HCT116 (cell line): ENCODE data around the gene C2orf76. TPM values are rescaled to one million over a fixed set of nuclear protein-coding genes. Genes with fewer than 3 reads are reported as not detected.

Source experiments
- ATAC-seq: fragments of 200-7000 bp; cut with Tn5 transposase; 2 replicates; pipeline ENCODE4 v1.9.1; 2020; ENCODE audit warnings: mild to moderate bottlenecking, moderate library complexity
- BruUV-seq: library from RNA; stranded (reverse); fragments of 400-500 nt; replicated peaks from 2 replicates; lab custom pipeline; 2021; lab: Mats Ljungman, UMichigan
- CTCF ChIA-PET: fragments of 300-600 bp; sonication (Branson Sonifier 250); formaldehyde crosslinking; loops from one replicate; lab custom pipeline; 2021; ENCODE audit warnings: antibody characterized with exemption; lab: Charles Lee
- POLR2A ChIA-PET: fragments of 300-600, 350-600 bp; sonication (Branson Sonifier 250); formaldehyde crosslinking; loops from one replicate; lab custom pipeline; 2021; ENCODE audit warnings: antibody characterized with exemption; lab: Charles Lee
- RAD21 ChIA-PET, 2 experiments: fragments of 300-600 bp; sonication (Branson Sonifier 250); formaldehyde crosslinking; loops; one replicate each; lab custom pipeline; 2023; ENCODE audit warnings: low total read pairs in 2 of 2; ENCODE audit not compliant: uncharacterized antibody in 2 of 2, unreplicated experiment in 2 of 2, low non-redundant PET in 1 of 2; lab: Charles Lee
- DNase-seq: peaks from one replicate; pipeline ENCODE4 v3.0.0-alpha.2; 2010; ENCODE audit warnings: low read depth, low spot score
- H2AFZ ChIP-seq: fragments of 200-600 bp; shearing (Covaris generic), sonication (generic); 2 replicates; pipeline ENCODE4 v1.6.1; 2017; ENCODE audit warnings: low read depth, mixed run types, mixed read lengths, antibody characterized with exemption, low read length; ENCODE audit not compliant: poor library complexity, severe bottlenecking
- H3K27ac ChIP-seq: 2 replicates; pipeline ENCODE4 v1.5.1; 2012; ENCODE audit warnings: low read depth, low read length
- H3K27me3 ChIP-seq: fragments of 200-600 bp; sonication (generic); 2 replicates; pipeline ENCODE4 v1.6.1; 2016; ENCODE audit warnings: mixed run types, low read length, mixed read lengths; ENCODE audit not compliant: insufficient read depth
- H3K36me3 ChIP-seq, 2 experiments: fragments of 200-500 bp in 1 of 2; fragments of 200-600 bp in 1 of 2; sonication (Bioruptor generic) in 1 of 2; sonication (generic) in 1 of 2; 2 replicates each; pipeline versions ENCODE4 v1.5.1 to v1.6.1; 2014 to 2016; ENCODE audit warnings: low read length in 2 of 2, inconsistent platforms in 1 of 2, mixed read lengths in 1 of 2, mixed run types in 1 of 2; ENCODE audit not compliant: insufficient read depth in 2 of 2, control insufficient read depth in 1 of 2
- H3K4me1 ChIP-seq, 2 experiments: fragments of 200-600 bp in 1 of 2; sonication (generic) in 1 of 2; 2 replicates each; pipeline versions ENCODE4 v1.5.1 to v1.6.1; 2012 to 2017; ENCODE audit warnings: low read length in 2 of 2, inconsistent platforms in 1 of 2, mild to moderate bottlenecking in 1 of 2, mixed read lengths in 1 of 2, mixed run types in 1 of 2, moderate library complexity in 1 of 2; ENCODE audit not compliant: insufficient read depth in 2 of 2, control insufficient read depth in 1 of 2
- H3K4me2 ChIP-seq: fragments of 200-600 bp; sonication (generic); 2 replicates; pipeline ENCODE4 v1.6.1; 2017; ENCODE audit warnings: mixed run types, low read length, mixed read lengths
- H3K4me3 ChIP-seq, 2 experiments: fragments of 200-600 bp in 1 of 2; sonication (generic) in 1 of 2; replicated peaks in 1 of 2; 2 replicates each; pipeline ENCODE4 v1.5.1; 2011 to 2016; ENCODE audit warnings: low read length in 2 of 2, control low read depth in 1 of 2, low read depth in 1 of 2, mild to moderate bottlenecking in 1 of 2, mixed read lengths in 1 of 2, mixed run types in 1 of 2
- H3K79me2 ChIP-seq: fragments of 200-600 bp; sonication (generic); 2 replicates; pipeline ENCODE4 v1.6.1; 2017; ENCODE audit warnings: mild to moderate bottlenecking, mixed run types, low read length, moderate library complexity, mixed read lengths; ENCODE audit not compliant: insufficient read depth
- H3K9ac ChIP-seq: fragments of 200-600 bp; sonication (generic); 2 replicates; pipeline ENCODE4 v1.6.1; 2016; ENCODE audit warnings: low read length, mixed read lengths
- H3K9me2 ChIP-seq: fragments of 200-600 bp; sonication (generic), shearing (Covaris generic); 2 replicates; pipeline ENCODE4 v1.6.1; 2017; ENCODE audit warnings: mixed run types, mild to moderate bottlenecking, moderate library complexity; ENCODE audit not compliant: insufficient read depth
- H3K9me3 ChIP-seq, 2 experiments: fragments of 200-500 bp in 1 of 2; fragments of 200-600 bp in 1 of 2; sonication (Bioruptor generic) in 1 of 2; sonication (generic) in 1 of 2; 2 replicates each; pipeline ENCODE4 v1.6.1; 2014 to 2017; ENCODE audit warnings: low read length in 2 of 2, mixed read lengths in 2 of 2, inconsistent platforms in 1 of 2, low read depth in 1 of 2, mild to moderate bottlenecking in 1 of 2, mixed run types in 1 of 2, moderate library complexity in 1 of 2; ENCODE audit not compliant: control insufficient read depth in 1 of 2, insufficient read depth in 1 of 2
- H4K20me1 ChIP-seq: fragments of 200-600 bp; sonication (generic), shearing (Covaris generic); 2 replicates; pipeline ENCODE4 v1.6.1; 2017; ENCODE audit warnings: mixed run types, mild to moderate bottlenecking, moderate library complexity; ENCODE audit not compliant: insufficient read depth
- CBX3 ChIP-seq: IDR thresholded peaks from 2 replicates; pipeline ENCODE4 v1.6.1; 2012; ENCODE audit warnings: low read depth
- CEBPB ChIP-seq: IDR thresholded peaks from 2 replicates; pipeline ENCODE4 v1.6.1; 2012; ENCODE audit warnings: low read depth
- RAD21 ChIP-seq: IDR thresholded peaks from 2 replicates; pipeline ENCODE4 v1.6.1; 2012; ENCODE audit warnings: low read depth, mild to moderate bottlenecking
- ZBTB33 ChIP-seq: IDR thresholded peaks from 2 replicates; pipeline ENCODE4 v1.6.1; 2011; ENCODE audit warnings: mild to moderate bottlenecking, low read length, moderate library complexity; ENCODE audit not compliant: insufficient replicate concordance; ENCODE audit errors: extremely low read depth
- intact Hi-C: fragments of 100-400 bp; cut with micrococcal nuclease; formaldehyde crosslinking; loops from 2 replicates; pipeline ENCODE4 v1.10.0; 2022
- total RNA-seq: library from RNA; stranded (reverse); gene quantifications from one replicate; pipeline ENCODE4 v1.2.1, GENCODE V29; 2021; ENCODE audit not compliant: unreplicated experiment
- TF ChIP-seq, protein P1 (sequence below), 3 experiments: fragments of 200-600 bp in 1 of 3; sonication (generic) in 1 of 3; IDR thresholded peaks in 2 of 3; conservative IDR thresholded peaks in 1 of 3; 2 replicates each; pipeline ENCODE4 v1.5.1; 2012 to 2017; ENCODE audit warnings: low read depth in 2 of 3, low read length in 2 of 3, antibody characterized with exemption in 1 of 3, borderline replicate concordance in 1 of 3, control low read depth in 1 of 3, mild to moderate bottlenecking in 1 of 3, mixed read lengths in 1 of 3, mixed run types in 1 of 3, moderate library complexity in 1 of 3; ENCODE audit not compliant: insufficient read depth in 1 of 3

Gene C2orf76
- total RNA-seq, 1 experiment from 2014 or later, result 10.5 TPM

DNA sequence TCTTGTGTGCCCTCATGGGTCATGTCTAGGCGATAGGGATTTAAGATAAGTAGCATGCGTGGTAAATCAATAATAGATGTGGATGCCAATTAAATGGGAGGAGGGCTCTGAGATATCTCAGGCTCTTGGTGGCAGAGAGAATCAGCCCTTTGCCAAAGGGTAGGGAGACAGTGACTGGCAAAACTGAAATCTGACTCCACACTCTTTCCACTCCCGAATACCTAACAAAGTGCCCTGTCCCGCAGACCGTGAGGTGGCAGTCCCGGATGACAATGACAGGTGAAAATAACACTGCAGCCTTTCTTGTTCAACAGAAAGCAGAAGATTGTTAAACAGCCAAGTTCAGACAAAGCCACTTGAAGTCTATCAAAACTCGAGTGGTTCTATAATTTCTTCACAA is 47.0 kb downstream of the C2orf76 start:
- Histone ChIP-seq H3K4me2 (no peak overlapping the region), H3K27me3 (no peaks in the 10 kb centered on the region), H3K79me2 (no peaks in the 10 kb centered on the region)
- TF ChIP-seq RAD21 (no peak), CEBPB (no peak), ZBTB33 (no peak), CBX3 (no peak)
- TF ChIP-seq, protein P1, sequence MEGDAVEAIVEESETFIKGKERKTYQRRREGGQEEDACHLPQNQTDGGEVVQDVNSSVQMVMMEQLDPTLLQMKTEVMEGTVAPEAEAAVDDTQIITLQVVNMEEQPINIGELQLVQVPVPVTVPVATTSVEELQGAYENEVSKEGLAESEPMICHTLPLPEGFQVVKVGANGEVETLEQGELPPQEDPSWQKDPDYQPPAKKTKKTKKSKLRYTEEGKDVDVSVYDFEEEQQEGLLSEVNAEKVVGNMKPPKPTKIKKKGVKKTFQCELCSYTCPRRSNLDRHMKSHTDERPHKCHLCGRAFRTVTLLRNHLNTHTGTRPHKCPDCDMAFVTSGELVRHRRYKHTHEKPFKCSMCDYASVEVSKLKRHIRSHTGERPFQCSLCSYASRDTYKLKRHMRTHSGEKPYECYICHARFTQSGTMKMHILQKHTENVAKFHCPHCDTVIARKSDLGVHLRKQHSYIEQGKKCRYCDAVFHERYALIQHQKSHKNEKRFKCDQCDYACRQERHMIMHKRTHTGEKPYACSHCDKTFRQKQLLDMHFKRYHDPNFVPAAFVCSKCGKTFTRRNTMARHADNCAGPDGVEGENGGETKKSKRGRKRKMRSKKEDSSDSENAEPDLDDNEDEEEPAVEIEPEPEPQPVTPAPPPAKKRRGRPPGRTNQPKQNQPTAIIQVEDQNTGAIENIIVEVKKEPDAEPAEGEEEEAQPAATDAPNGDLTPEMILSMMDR (IDR thresholded peaks at IDR 0.05 in 2 of 3, conservative IDR thresholded peaks at IDR 0.05 in 1 of 3; ENCODE audit: borderline replicate concordance in 1 of 3, insufficient read depth in 1 of 3, low read depth in 2 of 3, low read length in 2 of 3), result no peak
- TF ChIP-seq, all 23 proteins: peak for 0
- H3K9ac ChIP-seq, result no peak overlapping the region
- H4K20me1 ChIP-seq, result no peaks in the 10 kb centered on the region
- DNase-seq (no peak), ATAC-seq (no peak)
- intact Hi-C loops, result no loop called here
- no peak overlapping the region for H2AFZ ChIP-seq
- no peak overlapping the region for H3K4me3 ChIP-seq
- BruUV-seq, result no TSS peak
- H3K36me3 ChIP-seq, result no peaks in the 10 kb centered on the region
- H3K4me1 ChIP-seq, result peaks cover 3 to 4% of the 10 kb centered on the region in 2 experiments; a peak in 2 of 4 replicates
- no peaks in the 10 kb centered on the region for H3K9me2 ChIP-seq
- ChIA-PET POLR2A (no interaction called here), RAD21 (no interaction called here), CTCF (interaction anchor here (1.0 kb wide), 1 partner anchor 28 kb away, joined by 4 read pairs; no protein-coding TSS in a partner anchor)
- H3K27ac ChIP-seq, result no peak overlapping the region
- H3K9me3 ChIP-seq, result no peaks in the 10 kb centered on the region
